NCI-H1092 (cell line): ENCODE results near the gene ZBTB16.
A peak's percentile ranks its signal among the peaks of the same experiment; 100 is the strongest.

ENCODE experiments used
- DNase-seq: peaks from one replicate; lab custom pipeline; 2025; lab: John Stamatoyannopoulos, UW

The ZBTB16 gene

DNA sequence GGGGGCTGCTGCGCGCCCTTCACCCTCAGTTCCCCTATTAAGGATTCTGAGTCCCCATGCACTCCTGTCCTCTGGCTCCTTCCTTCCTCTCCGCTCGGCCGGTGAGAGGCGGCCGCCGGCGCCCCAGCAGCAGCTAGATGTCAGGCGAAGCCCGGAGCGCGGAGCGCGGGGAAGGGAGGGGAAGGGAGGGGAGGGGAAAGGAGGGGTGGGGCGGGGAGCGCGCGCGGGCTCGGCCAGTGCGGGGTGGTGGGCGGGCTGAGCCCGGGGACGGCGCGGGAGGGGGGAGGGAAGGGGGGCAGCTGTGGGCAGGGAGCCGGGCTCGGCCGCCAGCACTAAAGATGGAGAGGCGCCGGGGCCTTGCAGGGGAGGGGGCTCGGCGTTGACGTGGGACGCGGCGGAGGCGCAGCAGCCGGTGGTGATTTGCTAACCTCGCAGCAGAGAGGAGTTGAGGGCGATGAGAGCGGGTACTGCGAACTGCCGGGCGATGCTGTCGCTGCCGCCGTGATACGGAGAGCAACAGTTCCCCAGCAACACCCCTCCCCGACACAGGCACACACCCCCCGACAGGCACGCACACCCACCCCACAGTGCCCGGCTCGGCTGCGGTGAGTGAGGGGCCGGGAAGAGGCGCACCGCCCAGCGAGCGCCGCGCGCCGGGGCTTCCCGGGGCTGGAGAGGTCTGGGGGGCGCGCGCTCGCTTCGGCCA lies at the start of gene ZBTB16:
Gene ZBTB16, plus strand, starts transcription at position 434 of the 706 bp plus-strand sequence. CDS start 3,590 bp downstream, outside the sequence.
- DNase-seq, result peak; percentile 61

DNA sequence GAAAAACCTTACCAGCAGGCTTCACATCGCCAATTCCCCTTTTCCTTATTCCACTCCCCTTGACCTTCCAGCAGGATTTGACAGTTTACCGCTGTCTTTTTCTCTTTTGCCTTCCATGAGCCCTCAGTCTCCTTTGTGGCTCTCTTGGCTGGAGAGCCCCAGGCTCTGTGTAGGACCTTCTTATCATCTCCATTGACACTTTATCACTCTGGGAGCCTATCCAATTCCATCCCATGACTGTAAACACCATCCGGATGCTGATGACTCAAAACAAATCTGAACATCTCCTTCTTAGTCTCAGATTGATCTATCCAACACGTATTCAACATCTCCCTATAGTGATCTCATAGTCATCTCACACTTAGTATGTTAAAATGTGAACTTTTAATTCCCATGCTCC lies 48.6 kb upstream of the ZBTB16 start:
- no peak for DNase-seq

GRCh38 chr11:114011443-114011842 lies 48.1 kb upstream of the ZBTB16 start:
- no peak for DNase-seq

DNA sequence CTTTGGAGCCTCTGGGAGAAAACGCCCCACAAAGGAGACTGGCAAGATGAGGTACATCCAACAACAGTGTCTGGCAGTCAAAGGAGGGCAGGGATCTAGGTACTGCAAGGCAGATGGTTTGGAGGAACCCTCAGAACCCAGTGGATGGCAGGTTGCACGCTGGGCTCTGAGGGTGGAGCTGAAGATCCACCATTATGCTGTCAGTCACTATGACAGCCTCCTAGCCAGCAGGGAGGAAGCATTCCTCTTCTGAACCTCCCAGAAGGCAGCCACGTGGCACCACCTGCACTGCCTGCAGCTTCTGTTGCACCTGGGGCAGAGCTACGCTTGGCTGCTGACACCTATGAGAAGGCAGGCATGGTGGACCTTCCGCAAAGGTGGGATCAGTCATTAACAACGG lies 44.4 kb upstream of the ZBTB16 start:
- DNase-seq, result no peak

GRCh38 chr11:114016986-114017385 lies 42.5 kb upstream of the ZBTB16 start:
- no peak for DNase-seq

- DNase-seq, result no peak
These were observed 41.8 kb upstream of the ZBTB16 start for GRCh38 chr11:114017723-114018122.

GRCh38 chr11:114019046-114019445 lies 40.5 kb upstream of the ZBTB16 start:
- no peak for DNase-seq

- DNase-seq, result no peak
These were observed 39.9 kb upstream of the ZBTB16 start for GRCh38 chr11:114019574-114019973.

- DNase-seq, result no peak
These were observed 34.1 kb upstream of the ZBTB16 start for GRCh38 chr11:114025329-114025907.

- no peak for DNase-seq
These were observed 33.2 kb upstream of the ZBTB16 start for GRCh38 chr11:114026355-114026754.

GRCh38 chr11:114027391-114027790 lies 32.1 kb upstream of the ZBTB16 start:
- DNase-seq, result no peak

DNA sequence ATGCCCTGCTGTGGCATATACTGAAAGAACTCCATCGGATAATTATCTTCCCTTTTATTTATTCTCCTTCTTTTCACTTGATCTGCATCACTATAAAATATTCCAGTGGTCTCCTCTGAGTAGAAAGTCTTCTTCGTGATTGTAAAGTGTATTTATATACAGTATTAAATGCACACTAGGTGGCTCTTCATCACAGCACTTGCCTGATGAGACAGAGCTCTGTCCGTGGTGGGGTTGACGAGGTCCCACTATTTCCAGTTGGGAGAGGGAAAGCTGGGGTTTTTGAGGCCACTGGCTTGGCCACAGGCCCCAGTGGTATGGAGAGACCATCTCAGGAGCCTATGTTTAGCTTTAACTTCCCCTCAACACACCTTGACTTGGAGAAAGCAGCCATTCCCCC lies 31.6 kb upstream of the ZBTB16 start:
- no peak for DNase-seq

DNA sequence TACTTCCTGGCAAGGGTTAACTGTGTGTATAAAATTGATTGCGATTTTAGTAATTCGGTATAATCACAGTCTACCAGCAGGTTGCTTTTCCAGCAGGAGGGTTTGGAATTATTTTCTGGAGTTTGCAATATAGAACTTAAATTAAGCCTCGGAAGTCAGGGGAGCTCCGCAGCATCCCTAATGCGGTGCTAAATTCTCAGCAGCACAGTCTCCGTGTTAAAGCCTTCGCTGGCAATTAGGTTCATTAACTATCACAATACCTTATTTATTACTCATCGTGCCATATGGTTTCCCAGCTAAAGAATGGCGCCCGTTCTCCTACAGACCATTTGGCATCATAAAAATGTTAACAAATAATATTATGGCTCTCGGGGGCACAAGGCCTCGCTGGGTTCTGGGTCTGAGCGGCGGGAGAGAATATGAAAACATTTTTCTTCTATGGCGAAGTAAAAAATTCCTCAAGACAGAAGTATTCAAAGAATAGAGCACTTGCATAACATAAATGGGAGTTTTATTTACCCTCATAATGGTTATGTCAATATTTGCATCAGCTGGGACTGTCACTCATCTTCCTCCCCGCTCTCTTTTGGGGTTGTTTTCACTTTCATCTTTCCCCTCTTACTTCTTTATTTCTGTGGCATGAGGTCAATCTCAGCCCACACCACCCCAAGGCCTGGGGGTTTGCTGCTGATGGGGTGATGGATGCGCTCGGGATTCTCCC lies 28.1 kb upstream of the ZBTB16 start:
- DNase-seq, result no peak

- DNase-seq, result no peak
These were observed 27.6 kb upstream of the ZBTB16 start for GRCh38 chr11:114031967-114032320.

DNA sequence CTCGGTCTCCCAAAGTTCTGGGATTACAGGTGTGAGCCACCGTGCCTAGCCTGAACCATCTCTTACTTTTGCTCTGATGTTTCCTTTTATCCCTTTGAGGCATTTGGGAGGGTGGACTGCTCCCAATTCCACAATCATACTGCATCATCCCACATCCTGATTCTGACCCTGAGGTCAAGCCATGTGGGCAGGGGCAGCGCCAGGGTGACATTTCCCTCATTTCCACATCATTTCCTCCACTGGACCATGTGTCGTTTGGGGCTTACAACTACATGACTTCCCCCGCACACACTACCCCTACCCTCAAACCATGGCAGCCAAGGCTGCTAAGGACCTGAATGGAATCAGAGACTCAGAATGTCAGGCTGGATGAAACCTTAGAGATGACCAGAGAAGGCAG lies 26.4 kb upstream of the ZBTB16 start:
- DNase-seq, result no peak

GRCh38 chr11:114033572-114033971 lies 25.9 kb upstream of the ZBTB16 start:
- DNase-seq, result no peak

DNA sequence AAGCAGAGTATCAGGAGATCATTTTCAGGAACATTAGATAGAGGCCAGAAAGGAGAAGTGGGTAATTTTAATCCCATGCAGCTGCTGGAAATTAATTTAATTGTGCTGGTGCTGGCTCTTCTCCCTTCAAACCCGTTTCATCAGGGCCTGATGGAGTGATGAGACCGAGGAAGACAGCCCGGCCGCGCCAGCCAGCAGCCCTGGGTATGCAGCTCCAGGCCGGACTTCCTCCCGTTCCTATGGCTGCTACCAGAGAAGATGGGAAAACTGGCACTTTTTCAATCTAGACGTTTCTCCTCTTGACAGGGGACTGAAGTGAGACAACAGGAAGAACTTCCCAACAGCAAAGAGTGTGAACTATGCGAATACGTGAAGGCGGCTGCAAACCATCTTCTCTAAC lies 24.6 kb upstream of the ZBTB16 start:
- DNase-seq, result no peak

- peak; percentile 52 for DNase-seq
These were observed 23.2 kb upstream of the ZBTB16 start for GRCh38 chr11:114036147-114036811.

GRCh38 chr11:114036958-114037357 lies 22.6 kb upstream of the ZBTB16 start:
- DNase-seq, result no peak

DNA sequence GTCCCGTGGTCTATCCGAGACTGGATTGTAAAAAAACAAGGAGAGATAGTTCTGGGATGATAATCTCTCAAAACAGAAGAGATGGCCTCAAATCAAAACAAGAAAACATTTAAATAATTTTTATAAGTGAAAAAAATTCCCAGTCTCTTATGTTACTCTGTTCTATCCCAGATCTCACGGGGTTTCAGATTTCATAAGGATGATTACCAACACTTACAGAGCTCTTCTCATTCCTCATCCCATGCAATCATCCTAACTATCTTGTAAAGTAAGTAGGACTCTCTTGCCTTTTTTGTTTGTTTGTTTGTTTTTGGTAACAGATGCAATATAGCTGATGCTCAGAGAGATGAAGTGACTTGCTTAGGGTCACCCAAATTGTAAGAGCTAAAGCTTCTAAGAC lies 20.0 kb upstream of the ZBTB16 start:
- no peak for DNase-seq

DNA sequence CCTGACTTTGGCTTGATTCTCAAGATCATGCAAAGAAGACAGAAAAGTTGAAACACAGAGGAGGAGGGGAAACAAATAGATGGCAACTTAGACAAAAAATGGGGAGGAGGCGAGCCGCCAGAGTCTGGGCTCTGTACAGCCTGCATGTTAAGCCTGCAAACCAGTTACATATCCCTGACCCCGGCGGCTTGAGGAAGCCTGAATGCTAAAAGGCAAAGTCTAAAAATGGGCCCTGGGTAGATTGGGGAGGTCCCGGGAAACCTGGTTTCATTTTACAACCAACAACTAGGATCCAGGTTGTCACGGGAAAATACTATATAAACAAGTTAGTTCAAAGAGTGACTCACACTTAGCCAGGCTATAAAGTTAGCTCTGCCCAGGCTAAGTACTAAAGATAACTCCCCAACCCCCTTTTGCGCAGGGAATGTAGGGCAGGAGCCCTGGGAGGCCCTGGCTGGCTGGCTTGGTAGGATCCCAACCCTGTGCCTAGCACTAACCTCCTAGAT lies 18.8 kb upstream of the ZBTB16 start:
- no peak for DNase-seq

- DNase-seq, result no peak
These were observed 17.3 kb upstream of the ZBTB16 start for GRCh38 chr11:114042234-114042633.
